Transverse colon (tissue), 3 donors: ENCODE results near the gene EPHB2.

ENCODE experiments used
- CTCF ChIP-seq, 5 experiments: fragments of 200-600 bp in 3 of 5; fragments of 450-650 bp in 2 of 5; sonication (generic) in 3 of 5; IDR thresholded peaks; 1 replicate in 2 of 5; 2 replicates in 3 of 5; pipeline ENCODE4 v1.5.1; 2016 to 2017; ENCODE audit warnings: antibody characterized with exemption in 5 of 5, inconsistent platforms in 3 of 5, mild to moderate bottlenecking in 2 of 5, moderate library complexity in 1 of 5
- POLR2A ChIP-seq: fragments of 450-650 bp; IDR thresholded peaks from one replicate; pipeline ENCODE4 v1.6.1; 2016; ENCODE audit warnings: antibody characterized with exemption, mild to moderate bottlenecking, moderate library complexity

- TF ChIP-seq CTCF (IDR thresholded peaks at IDR 0.05) = peak; percentile 91 to 93 (median 92)
- TF ChIP-seq POLR2A = no peak
Observed at GRCh38 chr1:22704440-22705067, 6.1 kb upstream of the EPHB2 start.
